Spleen (tissue), 11 donors: Measurements from ENCODE around the gene DPPA2. TPM values are rescaled to one million over a fixed set of nuclear protein-coding genes. Genes with fewer than 3 reads are reported as not detected.

Source experiments
- DNase-seq: peaks from one replicate; pipeline ENCODE4 v3.0.0-alpha.2; 2020
- H3K27ac ChIP-seq, 8 donors: fragments of 200-600 bp; sonication (generic) in 7 of 8; 1 replicate in 4 of 8; 2 replicates in 4 of 8; pipeline versions ENCODE4 v1.5.0 to v1.8.0; 2016 to 2021; ENCODE audit warnings: inconsistent platforms in 4 of 8, mild to moderate bottlenecking in 4 of 8, moderate library complexity in 1 of 8
- H3K27me3 ChIP-seq, 7 donors: fragments of 200-600 bp; sonication (generic) in 6 of 7; replicated peaks in 1 of 7; 1 replicate in 4 of 7; 2 replicates in 3 of 7; pipeline versions ENCODE4 v1.5.0 to v1.8.0; 2016 to 2021; ENCODE audit warnings: inconsistent platforms in 3 of 7, mild to moderate bottlenecking in 1 of 7
- H3K36me3 ChIP-seq, 6 donors: fragments of 200-600 bp; sonication (generic) in 5 of 6; 1 replicate in 4 of 6; 2 replicates in 2 of 6; pipeline versions ENCODE4 v1.5.0 to v1.8.0; 2016 to 2021; ENCODE audit warnings: inconsistent platforms in 2 of 6
- H3K4me1 ChIP-seq, 6 donors: fragments of 200-600 bp; sonication (generic) in 5 of 6; 1 replicate in 3 of 6; 2 replicates in 3 of 6; pipeline versions ENCODE4 v1.5.0 to v1.8.0; 2016 to 2021; ENCODE audit warnings: inconsistent platforms in 3 of 6
- H3K4me3 ChIP-seq, 8 donors: fragments of 200-600 bp; sonication (generic) in 7 of 8; 1 replicate in 4 of 8; 2 replicates in 4 of 8; pipeline versions ENCODE4 v1.5.0 to v1.8.0; 2016 to 2021; ENCODE audit warnings: inconsistent platforms in 4 of 8, mild to moderate bottlenecking in 4 of 8, moderate library complexity in 2 of 8
- H3K9me3 ChIP-seq, 8 donors: fragments of 200-600 bp; sonication (generic) in 7 of 8; 1 replicate in 4 of 8; 2 replicates in 4 of 8; pipeline versions ENCODE4 v1.5.0 to v1.8.0; 2016 to 2021; ENCODE audit warnings: inconsistent platforms in 4 of 8
- POLR2A ChIP-seq, 3 donors: fragments of 450-650 bp; IDR thresholded peaks; one replicate each; pipeline ENCODE4 v1.5.1; 2017; ENCODE audit warnings: antibody characterized with exemption in 3 of 3, mild to moderate bottlenecking in 1 of 3
- POLR2AphosphoS5 ChIP-seq, 3 donors: sonication (generic); formaldehyde crosslinking; IDR thresholded peaks; one replicate each; pipeline ENCODE4 v1.5.1; 2017; ENCODE audit warnings: antibody characterized with exemption in 3 of 3
- WGBS, 5 donors: extraction: QIAGEN DNeasy Blood & Tissue Kit in 3 of 5; methylation state at CpG; one replicate each; pipeline versions ENCODE4 v1.1.5 to v1.1.7; 2013 to 2018; 5-methylcytosine and 5-hydroxymethylcytosine counted together
- intact Hi-C: fragments of 100-400 bp; cut with DNase I; formaldehyde crosslinking; loops from one replicate; pipeline ENCODE4 v1.15.0; 2023; ENCODE audit warnings: low total_unique reads
- polyA plus RNA-seq, 3 donors: library from polyadenylated mRNA; stranded (reverse); fragments of 200-250 nt; gene quantifications; one replicate each; pipeline ENCODE4 v1.2.1, GENCODE V29; 2013
- total RNA-seq, 7 donors: library from RNA; depleted of rRNA in 3 of 7; stranded (reverse); fragments of >200 nt in 3 of 7; fragmentation: NEBNext Ultra II Directional in 4 of 7; extraction: Animal tissue kit (Norgen Biotek cat#: 25700) in 4 of 7; gene quantifications; one replicate each; pipeline versions ENCODE4 v1.1.0 to v1.2.1, GENCODE V29; 2016 to 2021
- TF ChIP-seq, protein P1 (sequence below), 11 experiments: fragments of 200-600 bp in 7 of 11; fragments of 450-650 bp in 4 of 11; sonication (generic) in 4 of 11; IDR thresholded peaks in 8 of 11; conservative IDR thresholded peaks in 3 of 11; 1 replicate in 7 of 11; 2 replicates in 4 of 11; pipeline versions ENCODE4 v1.4.0 to v1.8.0; 2016 to 2021; ENCODE audit warnings: antibody characterized with exemption in 11 of 11, inconsistent platforms in 4 of 11, mild to moderate bottlenecking in 1 of 11
- donor health status: healthy with polysubstance abuse.
- donor health status: DM: no; HTN: no; CAD: no; lungs with moderate emphysema.
- donor health status: DM: no; HTN: no; CAD: no.
- donor health status: Bipolar disorder and iron deficiency.
- donor health status: healthy.
- donor health status: DM: no; HTN: no; CAD: no.
- donor health status: DM: yes; HTN: yes; CAD: no.

Gene DPPA2
- total and polyA plus RNA-seq, 10 donors = not detected

- WGBS, 5 donors = 81 to 94% (median 87%) methylated on average over 3 of the region's 3 CpGs
- intact Hi-C loops = no loop called here
Observed at GRCh38 chr3:109346770-109347295, 30.5 kb upstream of the DPPA2 start.

DNA sequence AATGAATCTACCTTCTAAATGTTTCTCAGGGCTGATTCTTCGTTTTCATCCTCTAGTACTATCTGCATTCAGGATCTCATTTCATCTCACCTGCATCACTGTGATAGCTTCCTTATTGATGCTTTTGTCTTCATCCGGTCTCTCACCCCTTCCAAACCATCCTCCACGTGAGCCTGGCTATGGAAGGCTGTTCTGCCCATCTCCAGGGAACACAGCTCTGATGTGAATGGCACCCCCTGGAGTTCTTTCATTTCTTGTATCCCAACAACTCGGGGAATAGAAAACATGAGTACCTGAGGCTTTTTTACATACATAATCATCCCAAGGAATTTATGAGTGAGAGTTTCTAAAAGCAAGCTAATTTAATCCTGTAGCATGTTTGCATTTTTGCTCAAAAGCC, 29.8 kb upstream of the DPPA2 start:
- no peaks in the 10 kb centered on the region for H3K27me3 ChIP-seq
- no peaks in the 10 kb centered on the region for H3K4me1 ChIP-seq
- intact Hi-C loops = no loop called here
- TF ChIP-seq, protein P1, sequence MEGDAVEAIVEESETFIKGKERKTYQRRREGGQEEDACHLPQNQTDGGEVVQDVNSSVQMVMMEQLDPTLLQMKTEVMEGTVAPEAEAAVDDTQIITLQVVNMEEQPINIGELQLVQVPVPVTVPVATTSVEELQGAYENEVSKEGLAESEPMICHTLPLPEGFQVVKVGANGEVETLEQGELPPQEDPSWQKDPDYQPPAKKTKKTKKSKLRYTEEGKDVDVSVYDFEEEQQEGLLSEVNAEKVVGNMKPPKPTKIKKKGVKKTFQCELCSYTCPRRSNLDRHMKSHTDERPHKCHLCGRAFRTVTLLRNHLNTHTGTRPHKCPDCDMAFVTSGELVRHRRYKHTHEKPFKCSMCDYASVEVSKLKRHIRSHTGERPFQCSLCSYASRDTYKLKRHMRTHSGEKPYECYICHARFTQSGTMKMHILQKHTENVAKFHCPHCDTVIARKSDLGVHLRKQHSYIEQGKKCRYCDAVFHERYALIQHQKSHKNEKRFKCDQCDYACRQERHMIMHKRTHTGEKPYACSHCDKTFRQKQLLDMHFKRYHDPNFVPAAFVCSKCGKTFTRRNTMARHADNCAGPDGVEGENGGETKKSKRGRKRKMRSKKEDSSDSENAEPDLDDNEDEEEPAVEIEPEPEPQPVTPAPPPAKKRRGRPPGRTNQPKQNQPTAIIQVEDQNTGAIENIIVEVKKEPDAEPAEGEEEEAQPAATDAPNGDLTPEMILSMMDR (IDR thresholded peaks at IDR 0.05 in 8 of 11, conservative IDR thresholded peaks at IDR 0.05 in 3 of 11) = no peak
- no peak for TF ChIP-seq POLR2A (IDR thresholded peaks at IDR 0.05)
- TF ChIP-seq POLR2AphosphoS5 (IDR thresholded peaks at IDR 0.05) = no peak
- no peak overlapping the region for H3K27ac ChIP-seq
- H3K4me3 ChIP-seq = no peak overlapping the region
- no peaks in the 10 kb centered on the region for H3K36me3 ChIP-seq
- WGBS, 5 donors = 65 to 82% (median 76%) methylated on average over 4 of the region's 4 CpGs
- no peak for DNase-seq
- H3K9me3 ChIP-seq = no peaks in the 10 kb centered on the region

More at GRCh38 chr3:109346770-109347295, 30.5 kb upstream of the DPPA2 start:
- DNase-seq = no peak
- H3K4me3 ChIP-seq = no peak overlapping the region
- no peaks in the 10 kb centered on the region for H3K9me3 ChIP-seq
- no peaks in the 10 kb centered on the region for H3K27me3 ChIP-seq
- TF ChIP-seq, protein P1 (IDR thresholded peaks at IDR 0.05 in 8 of 11, conservative IDR thresholded peaks at IDR 0.05 in 3 of 11) = no peak
- TF ChIP-seq POLR2A (IDR thresholded peaks at IDR 0.05) (no peak), POLR2AphosphoS5 (IDR thresholded peaks at IDR 0.05) (no peak)
- H3K4me1 ChIP-seq = no peaks in the 10 kb centered on the region
- H3K36me3 ChIP-seq = no peaks in the 10 kb centered on the region
- no peak overlapping the region for H3K27ac ChIP-seq

- intact Hi-C loops = no loop called here
- Histone ChIP-seq H3K4me1 (peaks cover 0 to 13% (median 8%) of the 10 kb centered on the region in 6 donors), H3K4me3 (no peak overlapping the region), H3K27me3 (peaks cover 0 to 42% (median 9%) of the 10 kb centered on the region in 7 donors), H3K36me3 (no peaks in the 10 kb centered on the region), H3K9me3 (peaks cover 0 to 2% (median 0%) of the 10 kb centered on the region in 8 donors), H3K27ac (no peak overlapping the region)
- 70 to 85% (median 78%) methylated on average over 5 of the region's 5 CpGs for WGBS, 5 donors
- no peak for DNase-seq
- no peak for TF ChIP-seq POLR2AphosphoS5 (IDR thresholded peaks at IDR 0.05)
- TF ChIP-seq POLR2A (IDR thresholded peaks at IDR 0.05) = no peak
- TF ChIP-seq, protein P1 (IDR thresholded peaks at IDR 0.05 in 8 of 11, conservative IDR thresholded peaks at IDR 0.05 in 3 of 11) = no peak
Observed at GRCh38 chr3:109339714-109340648, 23.7 kb upstream of the DPPA2 start.

DNA sequence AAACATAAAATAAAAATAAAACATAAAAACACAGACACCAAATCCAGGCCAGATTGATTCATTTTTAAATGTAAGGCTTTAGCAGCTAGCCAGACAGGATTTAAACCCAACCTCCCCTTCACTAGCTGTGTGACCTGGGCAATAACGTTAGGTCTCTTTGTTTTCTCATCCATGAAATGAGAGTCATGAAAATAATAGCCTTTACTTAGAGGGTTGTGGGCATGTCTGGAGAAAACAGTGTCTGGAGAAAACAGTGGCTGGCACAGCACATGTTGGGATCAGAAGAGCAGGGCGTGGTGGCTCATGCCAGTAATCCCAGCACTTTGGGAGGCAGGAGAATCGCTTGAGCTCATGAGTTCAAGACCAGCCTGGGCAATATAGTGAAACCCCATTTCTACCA, 22.9 kb upstream of the DPPA2 start:
- intact Hi-C loops = no loop called here
- no peak for DNase-seq
- 73 to 80% (median 77%) methylated on average over 3 of the region's 3 CpGs for WGBS, 5 donors
- Histone ChIP-seq H3K27me3 (peaks cover 0 to 43% (median 9%) of the 10 kb centered on the region in 7 donors), H3K4me3 (no peak overlapping the region), H3K36me3 (no peaks in the 10 kb centered on the region), H3K4me1 (peaks cover 0 to 13% (median 8%) of the 10 kb centered on the region in 6 donors), H3K9me3 (peaks cover 0 to 2% (median 0%) of the 10 kb centered on the region in 8 donors), H3K27ac (no peak overlapping the region)
- TF ChIP-seq POLR2AphosphoS5 (IDR thresholded peaks at IDR 0.05) (no peak), POLR2A (IDR thresholded peaks at IDR 0.05) (no peak)
- TF ChIP-seq, protein P1 (IDR thresholded peaks at IDR 0.05 in 8 of 11, conservative IDR thresholded peaks at IDR 0.05 in 3 of 11) = no peak
